MCF 10A (cell line): ENCODE data around the gene NEIL3. TPM values are rescaled to one million over a fixed set of nuclear protein-coding genes. Genes with fewer than 3 reads are reported as not detected.

Experiments
- BruUV-seq: library from RNA; stranded (reverse); fragments of 400-500 nt; replicated peaks from 2 replicates; lab custom pipeline; 2021; lab: Mats Ljungman, UMichigan
- CTCF ChIA-PET: fragments of 300-600 bp; sonication (Branson Sonifier 250); formaldehyde crosslinking; extraction: SDS; loops from one replicate; lab custom pipeline; 2021; ENCODE audit warnings: antibody characterized with exemption, inconsistent platforms; lab: Yijun Ruan, JAX
- POLR2A ChIA-PET: fragments of 300-600, 350-650 bp; sonication (Branson Sonifier 250); formaldehyde crosslinking; extraction: SDS; loops from one replicate; lab custom pipeline; 2020; ENCODE audit warnings: antibody characterized with exemption, inconsistent platforms; lab: Yijun Ruan, JAX
- DNase-seq: peaks from one replicate; pipeline ENCODE4 v3.0.0-alpha.2; 2018; ENCODE audit not compliant: unreplicated experiment
- H3K27ac Mint-ChIP-seq: one replicate; pipeline ENCODE4 v1.8.0; 2022; ENCODE audit warnings: mild to moderate bottlenecking, low read depth, mixed read lengths; ENCODE audit not compliant: unreplicated experiment
- H3K27me3 Mint-ChIP-seq: one replicate; pipeline ENCODE4 v1.8.0; 2022; ENCODE audit warnings: mixed read lengths; ENCODE audit not compliant: insufficient read depth, unreplicated experiment
- H3K36me3 Mint-ChIP-seq: one replicate; pipeline ENCODE4 v1.8.0; 2022; ENCODE audit warnings: mild to moderate bottlenecking, moderate library complexity, mixed read lengths; ENCODE audit not compliant: insufficient read depth, unreplicated experiment
- H3K4me1 Mint-ChIP-seq: one replicate; pipeline ENCODE4 v1.8.0; 2022; ENCODE audit warnings: mixed read lengths; ENCODE audit not compliant: insufficient read depth, unreplicated experiment
- H3K4me3 Mint-ChIP-seq: one replicate; pipeline ENCODE4 v1.8.0; 2022; ENCODE audit warnings: mild to moderate bottlenecking, moderate library complexity, mixed read lengths; ENCODE audit not compliant: unreplicated experiment
- H3K9me3 Mint-ChIP-seq: one replicate; pipeline ENCODE4 v1.8.0; 2022; ENCODE audit warnings: mixed read lengths; ENCODE audit not compliant: unreplicated experiment
- CTCF ChIP-seq: fragments of 200-600 bp; IDR thresholded peaks from one replicate; pipeline ENCODE4 v1.8.0; 2022; ENCODE audit warnings: antibody characterized with exemption, mild to moderate bottlenecking; ENCODE audit not compliant: unreplicated experiment
- intact Hi-C: fragments of 100-400 bp; cut with micrococcal nuclease; formaldehyde crosslinking; loops from 2 replicates; pipeline ENCODE4 v1.14.1; 2022
- total RNA-seq: library from RNA; stranded (reverse); gene quantifications from 2 replicates; pipeline ENCODE4 v1.2.3, GENCODE V29; 2022

The NEIL3 gene
- total RNA-seq, 1 experiment from 2014 or later: 5.8 TPM

GRCh38 chr4:177271915-177272766 lies 37.5 kb upstream of the NEIL3 start:
- BruUV-seq: no TSS peak
- no peaks in the 10 kb centered on the region for H3K36me3 Mint-ChIP-seq
- TF ChIP-seq CTCF: no peak
- DNase-seq: no peak
- CTCF ChIA-PET: no interaction called here
- H3K4me1 Mint-ChIP-seq: no peaks in the 10 kb centered on the region
- H3K9me3 Mint-ChIP-seq: no peaks in the 10 kb centered on the region
- no peaks in the 10 kb centered on the region for H3K27me3 Mint-ChIP-seq
- no peak overlapping the region for H3K4me3 Mint-ChIP-seq
- no peak overlapping the region for H3K27ac Mint-ChIP-seq
- POLR2A ChIA-PET: no interaction called here
- intact Hi-C loops: no loop called here

GRCh38 chr4:177275999-177276398 lies 33.7 kb upstream of the NEIL3 start:
- DNase-seq: peak; percentile 23
- H3K27ac Mint-ChIP-seq: no peak overlapping the region
- no peaks in the 10 kb centered on the region for H3K4me1 Mint-ChIP-seq
- CTCF ChIA-PET: interaction anchor here (0.6 kb wide), 1 partner anchor 71 kb away, joined by 3 read pairs; no protein-coding TSS in a partner anchor
- intact Hi-C loops: no loop called here
- no peaks in the 10 kb centered on the region for H3K9me3 Mint-ChIP-seq
- no peak for TF ChIP-seq CTCF
- no peak overlapping the region for H3K4me3 Mint-ChIP-seq
- no peaks in the 10 kb centered on the region for H3K36me3 Mint-ChIP-seq
- no peaks in the 10 kb centered on the region for H3K27me3 Mint-ChIP-seq
- POLR2A ChIA-PET: no interaction called here
- BruUV-seq: no TSS peak

- H3K4me3 Mint-ChIP-seq: no peak overlapping the region
- CTCF ChIA-PET: interaction anchor here (0.6 to 1.0 kb wide), 2 partner anchors 20 to 31 kb away, joined by 4 read pairs; no protein-coding TSS in a partner anchor
- H3K27me3 Mint-ChIP-seq: no peaks in the 10 kb centered on the region
- intact Hi-C loops: no loop called here
- H3K27ac Mint-ChIP-seq: no peak overlapping the region
- no TSS peak for BruUV-seq
- H3K9me3 Mint-ChIP-seq: no peaks in the 10 kb centered on the region
- DNase-seq: no peak
- H3K4me1 Mint-ChIP-seq: no peaks in the 10 kb centered on the region
- TF ChIP-seq CTCF: no peak
- POLR2A ChIA-PET: interaction anchor here (0.5 kb wide), 1 partner anchor 16 kb away, joined by 3 read pairs; no protein-coding TSS in a partner anchor
- no peaks in the 10 kb centered on the region for H3K36me3 Mint-ChIP-seq
Observed at GRCh38 chr4:177281351-177281909, 28.2 kb upstream of the NEIL3 start.

- Mint-ChIP-seq H3K9me3 (no peaks in the 10 kb centered on the region), H3K4me3 (no peak overlapping the region), H3K36me3 (no peaks in the 10 kb centered on the region), H3K27ac (no peak overlapping the region), H3K27me3 (no peaks in the 10 kb centered on the region), H3K4me1 (no peaks in the 10 kb centered on the region)
- no peak for TF ChIP-seq CTCF
- no peak for DNase-seq
- POLR2A ChIA-PET: no interaction called here
- CTCF ChIA-PET: interaction anchor here (0.6 kb wide), 1 partner anchor 19 kb away, joined by 4 read pairs; no protein-coding TSS in a partner anchor
- intact Hi-C loops: no loop called here
- no TSS peak for BruUV-seq
Observed at GRCh38 chr4:177282284-177282835, 27.3 kb upstream of the NEIL3 start.
